GM23338 (cell line): ENCODE data around the gene ADTRP. TPM values are rescaled to one million over a fixed set of nuclear protein-coding genes. Genes with fewer than 3 reads are reported as not detected.

Source experiments
- ATAC-seq: fragments of 200-7000 bp; cut with Tn5 transposase; 3 replicates; pipeline ENCODE4 v1.9.1; 2020
- DNase-seq: peaks from one replicate; pipeline ENCODE4 v3.0.0-alpha.2; 2015; ENCODE audit warnings: low spot score
- H2AFZ ChIP-seq: fragments of 200-600 bp; sonication (generic); 2 replicates; pipeline ENCODE4 v1.8.0; 2016; ENCODE audit warnings: antibody characterized with exemption, mild to moderate bottlenecking, moderate library complexity
- H3F3A ChIP-seq: fragments of 200-600 bp; sonication (generic); replicated peaks from 2 replicates; pipeline ENCODE4 v1.8.0; 2017; ENCODE audit warnings: antibody characterized with exemption, mixed run types, low read depth
- H3K27ac ChIP-seq: fragments of 200-600 bp; sonication (generic); 2 replicates; pipeline ENCODE4 v1.6.1; 2016; ENCODE audit warnings: low read depth
- H3K27me3 ChIP-seq: fragments of 200-600 bp; sonication (generic); 2 replicates; pipeline ENCODE4 v1.8.0; 2016; ENCODE audit warnings: mild to moderate bottlenecking, mixed run types, moderate library complexity; ENCODE audit not compliant: insufficient read depth
- H3K36me3 ChIP-seq: fragments of 200-600 bp; sonication (generic); 2 replicates; pipeline ENCODE4 v1.8.0; 2016; ENCODE audit warnings: mild to moderate bottlenecking; ENCODE audit not compliant: insufficient read depth
- H3K4me1 ChIP-seq: fragments of 200-600 bp; sonication (generic); 2 replicates; pipeline ENCODE4 v1.8.0; 2016; ENCODE audit warnings: mild to moderate bottlenecking, moderate library complexity; ENCODE audit not compliant: insufficient read depth
- H3K4me2 ChIP-seq: fragments of 200-600 bp; sonication (generic); 2 replicates; pipeline ENCODE4 v1.7.1; 2017; ENCODE audit warnings: mixed run types
- H3K4me3 ChIP-seq: fragments of 200-600 bp; sonication (generic); 2 replicates; pipeline ENCODE4 v1.6.1; 2016; ENCODE audit warnings: mixed run types
- H3K79me2 ChIP-seq: fragments of 200-600 bp; sonication (generic); replicated peaks from 2 replicates; pipeline ENCODE4 v1.8.0; 2017; ENCODE audit warnings: mild to moderate bottlenecking; ENCODE audit not compliant: insufficient read depth
- H3K9me2 ChIP-seq: fragments of 200-600 bp; sonication (generic); 2 replicates; pipeline ENCODE4 v1.8.0; 2017; ENCODE audit not compliant: insufficient read depth
- H4K20me1 ChIP-seq: fragments of 200-600 bp; sonication (generic); replicated peaks from 2 replicates; pipeline ENCODE4 v1.8.0; 2017; ENCODE audit warnings: mild to moderate bottlenecking; ENCODE audit not compliant: insufficient read depth
- H3K27ac Mint-ChIP-seq: 2 replicates; pipeline ENCODE4 v1.8.0; 2020; ENCODE audit warnings: inconsistent platforms, mild to moderate bottlenecking, moderate library complexity, mixed read lengths
- H3K27me3 Mint-ChIP-seq: 3 replicates; pipeline ENCODE4 v1.8.0; 2022; ENCODE audit warnings: low read depth, mild to moderate bottlenecking, moderate library complexity, mixed read lengths, inconsistent platforms; ENCODE audit not compliant: insufficient read depth, poor library complexity
- H3K36me3 Mint-ChIP-seq: 3 replicates; pipeline ENCODE4 v1.8.0; 2021; ENCODE audit warnings: low read depth, mild to moderate bottlenecking, inconsistent platforms, moderate library complexity, mixed read lengths
- H3K4me1 Mint-ChIP-seq: 3 replicates; pipeline ENCODE4 v1.8.0; 2020; ENCODE audit warnings: mild to moderate bottlenecking, inconsistent platforms, mixed read lengths
- H3K4me3 Mint-ChIP-seq: 3 replicates; pipeline ENCODE4 v1.8.0; 2021; ENCODE audit warnings: moderate library complexity, mild to moderate bottlenecking, inconsistent platforms, mixed read lengths
- H3K9me3 Mint-ChIP-seq: 3 replicates; pipeline ENCODE4 v1.8.0; 2020; ENCODE audit warnings: moderate library complexity, mild to moderate bottlenecking, inconsistent platforms, mixed read lengths
- CREB1 ChIP-seq: fragments of 250-450 bp; sonication (Bioruptor Pico); IDR thresholded peaks from 2 replicates; pipeline ENCODE4 v1.5.0; 2020; ENCODE audit warnings: low read depth, mild to moderate bottlenecking, moderate library complexity
- CTCF ChIP-seq, 2 experiments: fragments of 200-600 bp in 1 of 2; sonication (generic) in 1 of 2; conservative IDR thresholded peaks; 2 replicates each; pipeline versions ENCODE4 v1.5.1 to v1.6.1; 2016 to 2017; ENCODE audit warnings: antibody characterized with exemption in 2 of 2, low read depth in 2 of 2, mild to moderate bottlenecking in 2 of 2, moderate library complexity in 1 of 2
- JUNB ChIP-seq: IDR thresholded peaks from one replicate; pipeline ENCODE4 v1.6.1; 2016; ENCODE audit warnings: antibody characterized with exemption; ENCODE audit not compliant: unreplicated experiment
- NANOG ChIP-seq: IDR thresholded peaks from 2 replicates; pipeline ENCODE4 v1.6.1; 2016; ENCODE audit warnings: antibody characterized with exemption, borderline replicate concordance
- POLR2AphosphoS5 ChIP-seq: IDR thresholded peaks from 2 replicates; pipeline ENCODE4 v1.6.1; 2016; ENCODE audit warnings: antibody characterized with exemption, low read depth
- ZNF331 ChIP-seq: fragments of 250-450 bp; sonication (Bioruptor Pico); IDR thresholded peaks from 2 replicates; pipeline ENCODE4 v1.5.0; 2020; ENCODE audit warnings: low read depth, mild to moderate bottlenecking, moderate library complexity
- ZNF462 ChIP-seq: fragments of 250-450 bp; sonication (Bioruptor Pico); IDR thresholded peaks from 2 replicates; pipeline ENCODE4 v1.5.0; 2020; ENCODE audit warnings: mild to moderate bottlenecking, moderate library complexity
- polyA plus RNA-seq: library from polyadenylated mRNA; unstranded; fragments of >200 nt; fragmentation: Nextera tagmentation; extraction: Ambion mirVana; gene quantifications from 2 replicates; pipeline ENCODE4 v1.2.1, GENCODE V29; 2016
- total RNA-seq: library from RNA; depleted of rRNA; stranded (reverse); fragments of >200 nt; shearing (Covaris generic); gene quantifications from 2 replicates; pipeline ENCODE4 v1.2.3, GENCODE V29; 2014
- TF ChIP-seq, protein P1 (sequence below): IDR thresholded peaks from 2 replicates; pipeline ENCODE4 v1.6.1; 2016; ENCODE audit warnings: antibody characterized with exemption
- TF ChIP-seq, protein P2 (sequence below): IDR thresholded peaks from one replicate; pipeline ENCODE4 v1.6.1; 2018; ENCODE audit warnings: antibody characterized with exemption; ENCODE audit not compliant: unreplicated experiment

The ADTRP gene
- total and polyA plus RNA-seq, 2 experiments from 2014 or later, result not detected

DNA sequence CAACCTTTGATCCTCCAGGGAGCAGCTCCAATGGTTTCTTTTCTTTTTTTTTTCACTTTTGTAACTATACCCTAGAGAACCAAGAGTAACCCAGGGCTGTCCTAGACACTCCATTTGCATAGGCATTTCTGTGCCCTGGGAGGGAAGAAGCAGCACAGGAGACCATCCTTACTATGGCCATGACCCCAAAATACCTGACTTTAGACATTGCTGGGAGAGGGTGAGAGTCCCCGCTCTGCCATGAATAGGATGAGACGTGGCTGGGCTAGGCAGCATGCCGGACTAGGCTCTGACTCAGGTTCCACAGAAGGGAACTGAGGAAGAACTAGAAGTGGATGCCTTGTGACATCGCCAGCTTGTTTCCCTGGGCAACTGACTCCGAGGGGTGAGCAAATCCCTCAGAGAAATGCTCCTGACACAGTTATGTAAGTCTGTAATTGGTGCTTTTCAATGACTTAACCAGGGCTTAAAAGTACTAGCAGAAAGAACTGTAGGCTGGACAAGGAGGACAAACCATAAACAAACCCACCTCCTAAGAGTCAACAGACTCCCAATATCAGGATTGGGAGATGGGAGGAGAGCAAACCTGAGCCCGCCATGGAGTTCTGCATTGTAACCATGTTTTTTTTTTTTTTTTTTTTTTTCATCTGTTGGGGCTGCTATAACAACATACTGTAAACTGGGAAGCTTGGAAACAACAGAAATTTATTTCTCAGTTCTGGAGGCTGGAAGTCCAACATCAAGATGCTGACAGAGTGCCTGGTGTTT, 910 bp upstream of the ADTRP start (continued):
- TF ChIP-seq ZNF462 (CRISPR knock-in tag) (no peak), ZNF331 (CRISPR knock-in tag) (no peak), JUNB (no peak), NANOG (no peak)
- TF ChIP-seq, protein P1, sequence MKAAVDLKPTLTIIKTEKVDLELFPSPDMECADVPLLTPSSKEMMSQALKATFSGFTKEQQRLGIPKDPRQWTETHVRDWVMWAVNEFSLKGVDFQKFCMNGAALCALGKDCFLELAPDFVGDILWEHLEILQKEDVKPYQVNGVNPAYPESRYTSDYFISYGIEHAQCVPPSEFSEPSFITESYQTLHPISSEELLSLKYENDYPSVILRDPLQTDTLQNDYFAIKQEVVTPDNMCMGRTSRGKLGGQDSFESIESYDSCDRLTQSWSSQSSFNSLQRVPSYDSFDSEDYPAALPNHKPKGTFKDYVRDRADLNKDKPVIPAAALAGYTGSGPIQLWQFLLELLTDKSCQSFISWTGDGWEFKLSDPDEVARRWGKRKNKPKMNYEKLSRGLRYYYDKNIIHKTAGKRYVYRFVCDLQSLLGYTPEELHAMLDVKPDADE, result no peak

- no peak overlapping the region for H3K4me2 ChIP-seq
- H2AFZ ChIP-seq, result no peak overlapping the region; the same call in 1 of the 2 replicates
- no peaks in the 10 kb centered on the region for H4K20me1 ChIP-seq
- TF ChIP-seq, protein P1, result no peak
- TF ChIP-seq CREB1 (CRISPR knock-in tag) (no peak), POLR2AphosphoS5 (no peak), CTCF (conservative IDR thresholded peaks at IDR 0.05; ENCODE audit: low read depth in 2 of 2) (no peak), NANOG (no peak)
- TF ChIP-seq, protein P2, sequence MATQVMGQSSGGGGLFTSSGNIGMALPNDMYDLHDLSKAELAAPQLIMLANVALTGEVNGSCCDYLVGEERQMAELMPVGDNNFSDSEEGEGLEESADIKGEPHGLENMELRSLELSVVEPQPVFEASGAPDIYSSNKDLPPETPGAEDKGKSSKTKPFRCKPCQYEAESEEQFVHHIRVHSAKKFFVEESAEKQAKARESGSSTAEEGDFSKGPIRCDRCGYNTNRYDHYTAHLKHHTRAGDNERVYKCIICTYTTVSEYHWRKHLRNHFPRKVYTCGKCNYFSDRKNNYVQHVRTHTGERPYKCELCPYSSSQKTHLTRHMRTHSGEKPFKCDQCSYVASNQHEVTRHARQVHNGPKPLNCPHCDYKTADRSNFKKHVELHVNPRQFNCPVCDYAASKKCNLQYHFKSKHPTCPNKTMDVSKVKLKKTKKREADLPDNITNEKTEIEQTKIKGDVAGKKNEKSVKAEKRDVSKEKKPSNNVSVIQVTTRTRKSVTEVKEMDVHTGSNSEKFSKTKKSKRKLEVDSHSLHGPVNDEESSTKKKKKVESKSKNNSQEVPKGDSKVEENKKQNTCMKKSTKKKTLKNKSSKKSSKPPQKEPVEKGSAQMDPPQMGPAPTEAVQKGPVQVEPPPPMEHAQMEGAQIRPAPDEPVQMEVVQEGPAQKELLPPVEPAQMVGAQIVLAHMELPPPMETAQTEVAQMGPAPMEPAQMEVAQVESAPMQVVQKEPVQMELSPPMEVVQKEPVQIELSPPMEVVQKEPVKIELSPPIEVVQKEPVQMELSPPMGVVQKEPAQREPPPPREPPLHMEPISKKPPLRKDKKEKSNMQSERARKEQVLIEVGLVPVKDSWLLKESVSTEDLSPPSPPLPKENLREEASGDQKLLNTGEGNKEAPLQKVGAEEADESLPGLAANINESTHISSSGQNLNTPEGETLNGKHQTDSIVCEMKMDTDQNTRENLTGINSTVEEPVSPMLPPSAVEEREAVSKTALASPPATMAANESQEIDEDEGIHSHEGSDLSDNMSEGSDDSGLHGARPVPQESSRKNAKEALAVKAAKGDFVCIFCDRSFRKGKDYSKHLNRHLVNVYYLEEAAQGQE, result no peak
- no peak overlapping the region for H3K4me3 Mint-ChIP-seq
- H3K9me3 Mint-ChIP-seq, result no peaks in the 10 kb centered on the region; the same call in 2 of the 3 replicates
- no peak overlapping the region for H3K4me3 ChIP-seq
- H3K36me3 ChIP-seq, result no peaks in the 10 kb centered on the region
- no peak overlapping the region for H3K27ac Mint-ChIP-seq
- no peaks in the 10 kb centered on the region for H3K79me2 ChIP-seq
- ATAC-seq, result no peak
- peaks cover 7% of the 10 kb centered on the region for H3K4me1 ChIP-seq
- H3K36me3 Mint-ChIP-seq, result no peaks in the 10 kb centered on the region
- H3K9me2 ChIP-seq, result 0 out of 2 replicates have a peak, but pooled peaks cover 6% of the 10 kb centered on the region
- no peaks in the 10 kb centered on the region for H3K27me3 ChIP-seq
- H3K27me3 Mint-ChIP-seq, result peaks cover 7% of the 10 kb centered on the region
- H3K27ac ChIP-seq, result no peak overlapping the region
- no peaks in the 10 kb centered on the region for H3F3A ChIP-seq
- H3K4me1 Mint-ChIP-seq, result peaks cover 15% of the 10 kb centered on the region
- no peak for DNase-seq
These were observed 567 bp downstream of the ADTRP start for GRCh38 chr6:11778036-11778435.
